ENCODE data around the gene PLAAT2.

GRCh38 chr11:63505857-63506528 is 57.2 kb downstream of the PLAAT2 start, which contains the start of gene LGALS12:
- TF ChIP-seq RAD21 (IDR thresholded peaks at IDR 0.05; ENCODE audit: low read length) = no peak
- TF ChIP-seq GABPA (IDR thresholded peaks at IDR 0.05; ENCODE audit: low read depth) = no peak
- TF ChIP-seq YY1 (IDR thresholded peaks at IDR 0.05; ENCODE audit: low read depth) = no peak
- no peak for TF ChIP-seq CTCF (IDR thresholded peaks at IDR 0.05)
- TF ChIP-seq POLR2AphosphoS5 (IDR thresholded peaks at IDR 0.05; ENCODE audit: low read depth, low read length) = no peak
- no peak for TF ChIP-seq RXRA (IDR thresholded peaks at IDR 0.05; ENCODE audit: borderline replicate concordance, low read depth)
- no peak for TF ChIP-seq TEAD4 (IDR thresholded peaks at IDR 0.05; ENCODE audit: borderline replicate concordance, insufficient read depth)
- TF ChIP-seq MXI1 (IDR thresholded peaks at IDR 0.05; ENCODE audit: low read depth, low read length) = no peak
